Activated CD4-positive, CD25-positive, alpha-beta regulatory T cell treated with anti-CD3 and anti-CD28 coated beads, Interleukin-2, amount 50 U/mL, for 16 hours (primary cell): ENCODE data around the gene TESK1.

ENCODE experiments used
- DNase-seq: peaks from one replicate; pipeline ENCODE4 v3.0.0-alpha.2; 2020; ENCODE audit warnings: low read depth, low spot score

The TESK1 gene, protein sequence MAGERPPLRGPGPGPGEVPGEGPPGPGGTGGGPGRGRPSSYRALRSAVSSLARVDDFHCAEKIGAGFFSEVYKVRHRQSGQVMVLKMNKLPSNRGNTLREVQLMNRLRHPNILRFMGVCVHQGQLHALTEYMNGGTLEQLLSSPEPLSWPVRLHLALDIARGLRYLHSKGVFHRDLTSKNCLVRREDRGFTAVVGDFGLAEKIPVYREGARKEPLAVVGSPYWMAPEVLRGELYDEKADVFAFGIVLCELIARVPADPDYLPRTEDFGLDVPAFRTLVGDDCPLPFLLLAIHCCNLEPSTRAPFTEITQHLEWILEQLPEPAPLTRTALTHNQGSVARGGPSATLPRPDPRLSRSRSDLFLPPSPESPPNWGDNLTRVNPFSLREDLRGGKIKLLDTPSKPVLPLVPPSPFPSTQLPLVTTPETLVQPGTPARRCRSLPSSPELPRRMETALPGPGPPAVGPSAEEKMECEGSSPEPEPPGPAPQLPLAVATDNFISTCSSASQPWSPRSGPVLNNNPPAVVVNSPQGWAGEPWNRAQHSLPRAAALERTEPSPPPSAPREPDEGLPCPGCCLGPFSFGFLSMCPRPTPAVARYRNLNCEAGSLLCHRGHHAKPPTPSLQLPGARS

GRCh38 chr9:35604578-35605350 lies at the start of gene TESK1:
TESK1 (plus strand) TSS chr9:35605262; CDS start chr9:35605620, 358 bp downstream.
- DNase-seq = peak; percentile 63

DNA sequence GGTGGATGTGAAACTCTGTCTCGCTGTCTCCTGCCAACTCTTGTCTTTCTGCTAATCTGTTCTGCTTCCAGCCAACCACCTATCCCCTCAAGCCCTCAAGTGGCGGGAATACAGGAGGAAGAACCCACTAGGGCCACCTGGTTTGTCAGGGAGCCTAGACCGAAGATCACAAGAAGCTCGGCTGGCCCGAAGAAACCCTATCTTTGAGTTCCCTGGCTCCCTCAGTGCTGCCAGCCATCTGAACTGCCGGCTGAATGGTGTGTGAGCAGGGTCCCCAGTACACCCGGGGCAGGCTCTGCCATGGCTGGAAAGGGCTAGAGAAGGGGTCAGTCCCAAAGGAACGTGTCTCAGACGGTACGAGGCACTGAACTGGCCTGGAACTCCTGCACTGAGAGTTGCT lies 49.2 kb upstream of the TESK1 start:
- DNase-seq = no peak

DNA sequence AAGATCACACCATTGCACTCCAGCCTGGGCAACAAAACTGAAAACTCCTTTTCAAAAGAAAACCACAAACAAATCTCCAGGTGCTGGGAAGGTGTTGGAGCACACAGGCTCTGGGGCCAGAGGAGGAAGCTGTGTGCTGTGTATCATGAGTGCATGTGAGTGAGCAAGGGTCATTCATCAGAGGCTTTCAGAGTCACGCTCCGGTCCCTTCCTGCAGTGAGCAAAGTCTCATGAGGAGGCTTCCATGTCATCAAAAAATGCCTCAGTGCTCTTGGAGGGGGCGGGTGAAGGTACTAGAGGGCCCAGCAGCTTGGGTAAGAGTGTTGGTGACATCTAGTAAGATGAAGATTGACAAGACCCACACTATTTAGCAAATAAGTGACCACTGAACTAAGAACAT lies 48.3 kb upstream of the TESK1 start:
- no peak for DNase-seq

GRCh38 chr9:35557320-35557719 lies 47.7 kb upstream of the TESK1 start:
- DNase-seq = no peak

DNA sequence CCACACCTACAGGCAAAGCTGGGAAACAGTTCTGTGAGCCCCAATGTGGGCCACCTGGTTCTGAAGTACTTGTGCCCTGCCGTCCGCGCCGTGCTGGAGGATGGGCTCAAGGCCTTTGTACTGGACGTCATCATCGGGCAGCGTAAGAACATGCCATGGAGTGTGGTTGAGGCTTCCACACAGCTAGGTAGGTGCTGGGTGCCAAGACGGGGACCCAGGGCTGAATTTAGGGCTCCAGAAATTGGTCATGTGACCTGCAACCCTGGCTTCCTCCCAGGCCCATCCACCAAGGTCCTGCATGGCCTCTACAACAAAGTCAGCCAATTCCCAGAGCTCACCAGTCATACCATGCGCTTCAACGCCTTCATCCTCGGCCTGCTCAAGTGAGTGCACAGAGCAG lies 46.9 kb upstream of the TESK1 start:
- no peak for DNase-seq

- DNase-seq = no peak
These were observed 45.1 kb upstream of the TESK1 start for GRCh38 chr9:35559792-35560530.

- no peak for DNase-seq
These were observed 44.3 kb upstream of the TESK1 start for GRCh38 chr9:35560625-35561337.

GRCh38 chr9:35561468-35562261 lies 43.4 kb upstream of the TESK1 start:
- DNase-seq = no peak

DNA sequence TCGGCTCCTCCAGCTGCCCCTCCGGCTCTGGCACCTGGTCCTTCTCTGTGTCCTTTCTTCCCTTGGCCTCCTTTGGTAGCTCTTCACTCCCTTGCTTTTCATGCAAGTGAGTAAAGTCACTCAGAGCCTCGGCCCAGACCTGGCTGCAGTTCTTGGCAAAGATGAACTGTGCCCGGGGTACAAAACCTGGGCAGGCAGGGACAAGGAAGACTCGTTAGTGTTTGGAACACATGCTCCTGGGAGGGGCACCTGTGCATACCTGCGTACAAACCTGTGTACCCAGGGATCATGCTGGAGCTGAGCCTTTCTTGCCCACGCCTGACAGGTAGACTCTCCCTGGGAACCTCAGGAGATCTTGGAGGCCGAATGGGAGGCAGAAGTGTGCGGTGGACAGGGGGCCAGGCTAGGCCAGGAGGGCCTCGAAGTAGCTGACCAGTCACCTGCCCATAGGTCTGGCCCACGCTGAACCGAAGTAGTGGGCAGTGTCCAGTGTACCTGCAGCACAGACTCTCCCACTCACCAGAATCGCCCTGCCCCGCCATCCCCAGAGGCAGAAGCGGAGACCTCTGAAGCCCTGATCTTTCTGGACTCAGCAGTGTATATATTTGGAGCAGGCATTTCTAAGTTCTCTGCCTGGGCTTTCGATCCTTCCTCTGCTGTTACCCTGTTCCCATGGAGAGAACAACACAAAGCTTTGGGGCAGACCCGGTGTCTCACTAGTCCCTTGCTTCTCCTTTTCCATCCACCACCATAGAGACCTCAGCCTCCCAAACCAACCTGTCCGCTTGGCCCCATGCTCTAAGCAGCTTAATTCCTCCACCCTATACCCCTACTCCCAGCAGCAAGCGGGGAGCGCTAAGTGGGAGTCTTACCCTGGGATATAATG lies 41.9 kb upstream of the TESK1 start:
- no peak for DNase-seq

GRCh38 chr9:35563791-35564197 lies 41.3 kb upstream of the TESK1 start:
- no peak for DNase-seq

DNA sequence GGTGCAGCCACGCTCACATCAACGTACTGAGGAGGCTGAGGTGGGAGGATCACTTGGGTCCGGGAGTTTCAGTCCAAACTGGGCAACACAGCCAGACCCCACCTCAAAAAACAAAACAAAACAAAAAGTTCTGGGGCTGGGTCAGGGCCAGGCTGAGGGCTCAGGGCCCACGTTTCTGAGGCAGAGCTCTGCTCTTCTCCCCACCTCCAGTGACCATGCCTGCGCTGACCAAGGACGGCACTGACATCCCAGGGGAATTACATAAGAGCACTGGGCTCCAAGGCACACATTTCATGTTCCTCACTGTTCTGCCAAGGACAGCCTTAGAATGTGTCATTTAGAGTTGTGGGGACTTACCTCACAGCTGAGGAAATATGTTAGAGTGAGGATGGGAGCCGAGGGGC lies 40.4 kb upstream of the TESK1 start:
- no peak for DNase-seq

- DNase-seq = no peak
These were observed 38.6 kb upstream of the TESK1 start for GRCh38 chr9:35566417-35566816.

GRCh38 chr9:35568196-35568595 lies 36.9 kb upstream of the TESK1 start:
- no peak for DNase-seq

- no peak for DNase-seq
These were observed 35.9 kb upstream of the TESK1 start for GRCh38 chr9:35569206-35569605.

DNA sequence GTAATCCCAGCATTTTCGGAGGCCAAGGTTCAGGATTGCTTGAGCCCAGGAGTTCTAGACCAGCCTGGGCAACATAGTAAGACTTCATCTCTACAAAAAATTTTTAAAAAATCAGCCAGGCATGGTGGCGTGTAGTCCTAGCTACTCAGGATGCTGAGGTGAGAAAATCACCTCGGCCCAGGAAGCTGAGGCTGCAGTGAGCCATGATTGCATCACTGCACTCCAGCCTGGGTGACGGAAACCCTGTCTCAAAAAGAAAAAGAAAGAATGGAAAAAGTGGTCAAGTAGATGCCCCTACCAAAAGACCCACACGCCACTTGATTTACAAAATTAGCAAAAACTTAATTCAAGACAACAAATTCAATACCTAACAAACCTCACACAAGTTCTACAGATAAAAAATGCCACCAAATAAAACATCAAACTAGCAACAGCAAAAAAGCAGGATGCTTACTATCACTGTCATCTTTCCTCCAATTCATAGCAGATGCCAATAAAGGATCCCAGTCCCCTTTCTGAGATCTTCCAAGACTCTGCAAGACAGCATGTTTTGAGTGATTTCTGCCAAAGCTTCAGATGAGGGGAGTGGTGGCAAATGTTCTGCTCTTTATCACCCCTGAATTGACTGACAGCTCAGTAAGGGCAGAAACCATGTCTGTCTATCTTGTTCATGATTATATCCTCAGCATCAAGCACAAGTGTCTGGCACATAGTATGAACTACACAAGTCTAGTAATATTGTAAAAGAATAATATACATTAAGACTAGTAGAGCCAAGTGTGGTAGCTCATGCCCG lies 34.2 kb upstream of the TESK1 start:
- no peak for DNase-seq

DNA sequence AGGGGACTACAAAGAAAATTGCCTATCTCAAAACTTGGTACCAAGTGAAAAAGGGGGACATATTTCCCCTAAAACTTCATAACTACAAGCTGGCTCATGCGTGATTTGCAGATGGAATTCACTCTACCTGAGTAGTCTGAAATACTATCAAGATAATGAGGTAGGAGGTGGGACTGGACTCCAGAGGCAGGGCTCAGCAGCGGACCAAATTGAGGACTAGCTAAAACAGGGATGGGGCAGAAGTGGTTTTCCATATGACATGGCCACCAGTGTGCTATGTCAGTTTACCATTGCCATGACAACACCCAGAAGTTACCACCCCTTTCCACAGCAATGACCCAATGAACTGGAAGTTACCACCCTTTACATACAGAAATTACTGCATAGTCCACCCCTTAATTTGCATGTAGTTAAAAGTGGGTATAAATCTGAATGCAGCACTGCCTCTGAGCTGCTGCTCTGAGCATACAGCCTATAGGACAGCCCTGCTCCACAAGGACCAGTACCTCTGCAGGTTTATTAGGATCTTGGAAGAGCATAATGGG lies 30.4 kb upstream of the TESK1 start:
- DNase-seq = no peak

- no peak for DNase-seq
These were observed 29.6 kb upstream of the TESK1 start for GRCh38 chr9:35575478-35575877.

DNA sequence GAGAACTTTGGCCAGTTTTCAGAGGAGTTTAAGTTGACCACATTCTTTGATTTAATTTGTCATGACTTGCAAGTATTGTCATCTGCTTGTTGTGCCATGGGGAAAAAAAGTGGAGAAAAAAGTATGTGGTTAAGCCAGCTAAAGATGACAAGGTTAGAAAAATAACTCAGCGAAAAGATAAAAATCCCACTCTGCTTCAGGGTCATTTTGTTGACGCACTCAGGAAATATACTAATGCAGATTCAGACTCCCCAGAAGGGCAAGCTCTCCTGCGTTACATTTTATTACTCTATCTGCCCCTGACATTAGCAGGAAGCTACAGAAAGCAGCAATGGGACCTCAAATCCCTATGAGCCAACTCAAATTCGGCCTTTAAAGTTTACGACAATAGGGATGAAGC lies 27.6 kb upstream of the TESK1 start:
- DNase-seq = no peak
